Prostate gland (tissue), 2 donors: ENCODE results near the gene TRAF3IP3. TPM values are rescaled to one million over a fixed set of nuclear protein-coding genes. Genes with fewer than 3 reads are reported as not detected.

Source experiments
- DNase-seq: peaks from one replicate; pipeline ENCODE4 v3.0.0-alpha.2; 2019; ENCODE audit warnings: low spot score
- H3K27ac ChIP-seq, 2 donors: fragments of 200-600 bp; sonication (generic); 2 replicates each; pipeline ENCODE4 v1.5.1; 2017 to 2019
- H3K27me3 ChIP-seq: fragments of 200-600 bp; sonication (generic); replicated peaks from 2 replicates; pipeline ENCODE4 v1.5.1; 2019; ENCODE audit not compliant: insufficient read depth
- H3K36me3 ChIP-seq, 2 donors: fragments of 200-600 bp; sonication (generic); 1 replicate in 1 of 2; 2 replicates in 1 of 2; pipeline versions ENCODE4 v1.5.1 to v1.8.1; 2017 to 2019
- H3K4me1 ChIP-seq: fragments of 200-600 bp; sonication (generic); replicated peaks from 2 replicates; pipeline ENCODE4 v1.5.1; 2019
- H3K4me3 ChIP-seq, 2 donors: fragments of 200-600 bp; sonication (generic); 2 replicates each; pipeline ENCODE4 v1.5.1; 2017 to 2019
- H3K9me3 ChIP-seq: fragments of 200-600 bp; sonication (generic); 2 replicates; pipeline ENCODE4 v1.5.1; 2017
- CTCF ChIP-seq, 4 experiments: fragments of 200-600 bp in 2 of 4; fragments of 450-650 bp in 2 of 4; sonication (generic) in 2 of 4; IDR thresholded peaks; 1 replicate in 3 of 4; 2 replicates in 1 of 4; pipeline ENCODE4 v1.5.1; 2016 to 2019; ENCODE audit warnings: antibody characterized with exemption in 4 of 4, mild to moderate bottlenecking in 2 of 4, moderate library complexity in 2 of 4
- POLR2A ChIP-seq: fragments of 450-650 bp; IDR thresholded peaks from one replicate; pipeline ENCODE4 v1.6.1; 2016; ENCODE audit warnings: antibody characterized with exemption, mild to moderate bottlenecking
- POLR2AphosphoS5 ChIP-seq: sonication (generic); formaldehyde crosslinking; IDR thresholded peaks from one replicate; pipeline ENCODE4 v1.6.1; 2017; ENCODE audit warnings: antibody characterized with exemption
- WGBS: methylation state at CpG from one replicate; pipeline ENCODE4 v1.1.5; 2018; 5-methylcytosine and 5-hydroxymethylcytosine counted together
- intact Hi-C: fragments of 100-400 bp; cut with DNase I; formaldehyde crosslinking; loops from one replicate; pipeline ENCODE4 v1.14.2; 2022
- total RNA-seq, 2 donors: library from RNA; depleted of rRNA; stranded (reverse); fragments of >200 nt; gene quantifications; one replicate each; pipeline ENCODE4 v1.1.0, GENCODE V29; 2016

The TRAF3IP3 gene
- total RNA-seq, 2 donors from 2014 or later: 0.73 to 1.6 TPM

GRCh38 chr1:209805341-209805781 lies 49.5 kb downstream of the TRAF3IP3 start:
- H3K27ac ChIP-seq: peak overlapping the region; percentile 92 to 96

GRCh38 chr1:209805875-209806760 lies 50.3 kb downstream of the TRAF3IP3 start, which contains the start of gene IRF6:
Gene IRF6 (minus strand): TSS chr1:209806142. CDS start chr1:209801413, 4,729 bp downstream.
- WGBS: 4% methylated on average over 41 of the region's 46 CpGs
- peak; percentile 100 for TF ChIP-seq POLR2A
- peak in 1 of 4 experiments; percentile 10 for TF ChIP-seq CTCF (IDR thresholded peaks at IDR 0.05)
- peak; percentile 93 for TF ChIP-seq POLR2AphosphoS5
- Histone ChIP-seq H3K4me3 (peak within 1 kb of the TSS; percentile 51 to 52), H3K27ac (peak within 1 kb of the TSS; percentile 92 to 96), H3K9me3 (no peaks in the 10 kb centered on the region), H3K36me3 (no peaks in the 10 kb centered on the region), H3K4me1 (peaks cover 3% of the 10 kb centered on the region), H3K27me3 (no peaks in the 10 kb centered on the region)
- intact Hi-C loops: no loop called here
- peak; percentile 98 for DNase-seq

More at GRCh38 chr1:209805341-209805781, 49.5 kb downstream of the TRAF3IP3 start:
- Histone ChIP-seq H3K27me3 (no peaks in the 10 kb centered on the region), H3K4me1 (peaks cover 4% of the 10 kb centered on the region), H3K36me3 (no peaks in the 10 kb centered on the region), H3K4me3 (peak overlapping the region; percentile 51 to 52), H3K9me3 (no peaks in the 10 kb centered on the region)
- TF ChIP-seq POLR2AphosphoS5: no peak
- TF ChIP-seq CTCF (IDR thresholded peaks at IDR 0.05): peak in 1 of 4 experiments; percentile 18
- TF ChIP-seq POLR2A: no peak
- intact Hi-C loops: no loop called here
- no peak for DNase-seq
- 17% methylated on average over 18 of the region's 19 CpGs for WGBS

- TF ChIP-seq CTCF (IDR thresholded peaks at IDR 0.05) (no peak), POLR2A (no peak), POLR2AphosphoS5 (no peak)
- no peak for DNase-seq
- no peaks in the 10 kb centered on the region for H3K4me1 ChIP-seq
- no peaks in the 10 kb centered on the region for H3K27me3 ChIP-seq
- no peak overlapping the region for H3K27ac ChIP-seq
- intact Hi-C loops: no loop called here
- no peak overlapping the region for H3K4me3 ChIP-seq
- 82% methylated on average over 4 of the region's 4 CpGs for WGBS
- H3K9me3 ChIP-seq: no peaks in the 10 kb centered on the region
- no peaks in the 10 kb centered on the region for H3K36me3 ChIP-seq
Measured at GRCh38 chr1:209807509-209807908, 51.7 kb downstream of the TRAF3IP3 start.

- Histone ChIP-seq H3K4me3 (no peak overlapping the region), H3K27ac (no peak overlapping the region), H3K27me3 (no peaks in the 10 kb centered on the region), H3K9me3 (no peaks in the 10 kb centered on the region), H3K4me1 (no peaks in the 10 kb centered on the region), H3K36me3 (no peaks in the 10 kb centered on the region)
- intact Hi-C loops: no loop called here
- no peak for DNase-seq
- TF ChIP-seq CTCF (IDR thresholded peaks at IDR 0.05) (no peak), POLR2AphosphoS5 (no peak), POLR2A (no peak)
Measured at GRCh38 chr1:209808059-209808581, 52.3 kb downstream of the TRAF3IP3 start.
